Measurements from ENCODE around the gene SND1.

Gene SND1

DNA sequence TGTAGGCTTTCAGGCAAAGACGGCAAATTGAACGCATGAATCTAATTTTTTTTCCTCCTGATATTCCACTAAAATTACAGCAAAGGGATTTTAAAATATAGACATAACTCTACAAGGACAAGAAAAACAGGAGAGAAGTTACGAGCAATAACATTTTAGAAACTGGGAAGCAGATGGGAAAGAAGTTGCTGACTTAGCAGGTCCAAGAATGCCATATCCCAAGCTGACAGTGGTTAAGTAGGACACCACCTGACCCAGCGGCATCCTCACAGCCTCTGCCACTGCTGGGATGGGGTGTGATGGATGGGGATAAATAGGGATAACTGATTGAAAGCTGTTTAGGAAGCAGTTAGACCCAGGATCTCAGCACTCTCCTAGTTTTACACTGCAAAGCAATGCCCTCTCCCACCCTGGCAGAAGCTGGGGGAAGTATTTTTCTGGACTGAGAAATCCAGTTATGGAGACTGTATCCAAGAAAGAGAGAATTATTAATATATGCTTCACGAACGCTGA, 489.7 kb downstream of the SND1 start:
- TF ChIP-seq, protein P1, sequence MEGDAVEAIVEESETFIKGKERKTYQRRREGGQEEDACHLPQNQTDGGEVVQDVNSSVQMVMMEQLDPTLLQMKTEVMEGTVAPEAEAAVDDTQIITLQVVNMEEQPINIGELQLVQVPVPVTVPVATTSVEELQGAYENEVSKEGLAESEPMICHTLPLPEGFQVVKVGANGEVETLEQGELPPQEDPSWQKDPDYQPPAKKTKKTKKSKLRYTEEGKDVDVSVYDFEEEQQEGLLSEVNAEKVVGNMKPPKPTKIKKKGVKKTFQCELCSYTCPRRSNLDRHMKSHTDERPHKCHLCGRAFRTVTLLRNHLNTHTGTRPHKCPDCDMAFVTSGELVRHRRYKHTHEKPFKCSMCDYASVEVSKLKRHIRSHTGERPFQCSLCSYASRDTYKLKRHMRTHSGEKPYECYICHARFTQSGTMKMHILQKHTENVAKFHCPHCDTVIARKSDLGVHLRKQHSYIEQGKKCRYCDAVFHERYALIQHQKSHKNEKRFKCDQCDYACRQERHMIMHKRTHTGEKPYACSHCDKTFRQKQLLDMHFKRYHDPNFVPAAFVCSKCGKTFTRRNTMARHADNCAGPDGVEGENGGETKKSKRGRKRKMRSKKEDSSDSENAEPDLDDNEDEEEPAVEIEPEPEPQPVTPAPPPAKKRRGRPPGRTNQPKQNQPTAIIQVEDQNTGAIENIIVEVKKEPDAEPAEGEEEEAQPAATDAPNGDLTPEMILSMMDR (IDR thresholded peaks at IDR 0.05) = no peak

Measured in LNCAP (cell line).